HL-60 (cell line): ENCODE measurements around the gene XXYLT1.

Experiments used
- CTCF ChIP-seq: IDR thresholded peaks from one replicate; pipeline ENCODE4 v1.5.1; 2011; ENCODE audit warnings: low read length, control low read depth, inconsistent platforms; ENCODE audit not compliant: insufficient read depth
- GABPA ChIP-seq: IDR thresholded peaks from 2 replicates; pipeline ENCODE4 v1.6.1; 2012; ENCODE audit warnings: low read depth
- POLR2AphosphoS5 ChIP-seq: IDR thresholded peaks from 2 replicates; pipeline ENCODE4 v1.6.1; 2012; ENCODE audit warnings: low read depth

- no peak for TF ChIP-seq CTCF
- TF ChIP-seq POLR2AphosphoS5, result no peak
- TF ChIP-seq GABPA, result no peak
Measured at GRCh38 chr3:195160257-195160898, 110.6 kb downstream of the XXYLT1 start.
